Panc1 (cell line): ENCODE results near the gene MPP2. TPM values are rescaled to one million over a fixed set of nuclear protein-coding genes. Genes with fewer than 3 reads are reported as not detected.

Experiments used
- ATAC-seq: fragments of 200-7000 bp; cut with Tn5 transposase; 2 replicates; pipeline ENCODE4 v1.9.1; 2020; ENCODE audit warnings: mild to moderate bottlenecking, moderate library complexity
- BruUV-seq: library from RNA; stranded (reverse); fragments of 400-500 nt; replicated peaks from 2 replicates; lab custom pipeline; 2021; lab: Mats Ljungman, UMichigan
- CTCF ChIA-PET: fragments of 300-600 bp; sonication (Branson Sonifier 250); formaldehyde crosslinking; loops from one replicate; lab custom pipeline; 2022; ENCODE audit warnings: antibody characterized with exemption; lab: Charles Lee
- POLR2A ChIA-PET: fragments of 300-600 bp; sonication (Branson Sonifier 250); formaldehyde crosslinking; loops from one replicate; lab custom pipeline; 2022; ENCODE audit warnings: antibody characterized with exemption; lab: Charles Lee
- DNase-seq: peaks from one replicate; pipeline ENCODE4 v3.0.0-alpha.2; 2010; ENCODE audit warnings: low read depth, low spot score
- H3K27ac ChIP-seq: 2 replicates; pipeline ENCODE4 v1.5.1; 2011; ENCODE audit warnings: mild to moderate bottlenecking, low read length, inconsistent platforms
- H3K27me3 ChIP-seq: fragments of 200-500 bp; sonication (Bioruptor generic); 2 replicates; pipeline ENCODE4 v1.6.0; 2014; ENCODE audit warnings: low read length, inconsistent platforms; ENCODE audit not compliant: control insufficient read depth, insufficient read depth
- H3K36me3 ChIP-seq: fragments of 200-500 bp; sonication (Bioruptor generic); 2 replicates; pipeline ENCODE4 v1.5.1; 2014; ENCODE audit warnings: inconsistent platforms, mild to moderate bottlenecking, low read length, moderate library complexity; ENCODE audit not compliant: control insufficient read depth, insufficient read depth
- H3K4me1 ChIP-seq: 2 replicates; pipeline ENCODE4 v1.5.1; 2011; ENCODE audit warnings: inconsistent platforms, mild to moderate bottlenecking, low read length, moderate library complexity; ENCODE audit not compliant: control insufficient read depth, insufficient read depth
- H3K4me3 ChIP-seq, 2 experiments: 2 replicates each; pipeline ENCODE4 v1.5.1; 2011 to 2012; ENCODE audit warnings: low read depth in 2 of 2, low read length in 2 of 2, mild to moderate bottlenecking in 2 of 2, inconsistent platforms in 1 of 2, moderate library complexity in 1 of 2
- H3K9me3 ChIP-seq: fragments of 200-500 bp; sonication (Bioruptor generic); 2 replicates; pipeline ENCODE4 v1.5.1; 2014; ENCODE audit warnings: low read depth, mild to moderate bottlenecking, inconsistent platforms, low read length, moderate library complexity; ENCODE audit not compliant: control insufficient read depth, insufficient read depth
- POLR2AphosphoS5 ChIP-seq: IDR thresholded peaks from 2 replicates; pipeline ENCODE4 v1.6.1; 2012; ENCODE audit warnings: mild to moderate bottlenecking, low read depth, low read length, moderate library complexity
- SIN3A ChIP-seq: IDR thresholded peaks from 2 replicates; pipeline ENCODE4 v1.6.1; 2012; ENCODE audit warnings: low read depth, mild to moderate bottlenecking, low read length, moderate library complexity, borderline replicate concordance; ENCODE audit not compliant: insufficient read depth
- TCF7L2 ChIP-seq: IDR thresholded peaks from 2 replicates; pipeline ENCODE4 v1.6.1; 2011; ENCODE audit warnings: mild to moderate bottlenecking, low read depth, low read length, inconsistent platforms
- in situ Hi-C: cut with HindIII; loops from 2 replicates; pipeline ENCODE4 v1.10.0; 2016; ENCODE audit warnings: low sequenced_read_pairs, low pct_unique_long_range_greater_than_20kb
- intact Hi-C: fragments of 100-400 bp; cut with micrococcal nuclease; formaldehyde crosslinking; loops from one replicate; pipeline ENCODE4 v1.10.0; 2022; ENCODE audit not compliant: unreplicated experiment
- total RNA-seq: library from RNA; stranded (reverse); gene quantifications from one replicate; pipeline ENCODE4 v1.2.1, GENCODE V29; 2021; ENCODE audit not compliant: unreplicated experiment
- TF ChIP-seq, protein P1 (sequence below), 2 experiments: IDR thresholded peaks; 2 replicates each; pipeline ENCODE4 v1.6.1; 2011 to 2012; ENCODE audit warnings: low read depth in 2 of 2, control low read depth in 1 of 2, low read length in 1 of 2, mild to moderate bottlenecking in 1 of 2, moderate library complexity in 1 of 2; ENCODE audit not compliant: insufficient read depth in 1 of 2
- TF ChIP-seq, protein P2 (sequence below): fragments of 450-650 bp; IDR thresholded peaks from 2 replicates; pipeline ENCODE4 v1.5.1; 2017; ENCODE audit warnings: mild to moderate bottlenecking

MPP2 gene
- total RNA-seq, 1 experiment from 2014 or later, result 3.5 TPM

DNA sequence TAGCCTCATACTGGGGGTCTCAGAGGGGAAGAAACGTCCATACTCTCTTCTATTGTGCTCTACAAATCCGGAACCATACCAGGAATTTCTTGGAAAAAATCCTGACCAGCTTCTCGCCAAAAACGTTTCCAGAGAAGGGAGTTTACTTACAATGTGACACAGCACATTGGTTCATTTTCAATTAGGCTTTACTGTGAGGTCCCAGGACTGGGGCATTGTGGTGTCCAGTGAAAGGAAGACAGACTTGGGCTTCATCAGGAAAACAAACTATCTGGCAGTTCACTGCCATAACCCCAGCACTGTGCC, 14.7 kb downstream of the MPP2 start:
- BruUV-seq, result no TSS peak
- POLR2A ChIA-PET, result no interaction called here
- no peak for DNase-seq
- Histone ChIP-seq H3K27me3 (no peaks in the 10 kb centered on the region), H3K4me1 (no peaks in the 10 kb centered on the region), H3K27ac (no peak overlapping the region), H3K36me3 (no peaks in the 10 kb centered on the region), H3K4me3 (no peak overlapping the region), H3K9me3 (no peaks in the 10 kb centered on the region)
- intact Hi-C loops (no loop called here), in situ Hi-C loops (no loop called here)
- CTCF ChIA-PET, result interaction anchor here (0.7 kb wide), 1 partner anchor 47 kb away, joined by 3 read pairs; no protein-coding TSS in a partner anchor
- TF ChIP-seq TCF7L2, result no peak
- TF ChIP-seq, protein P1, sequence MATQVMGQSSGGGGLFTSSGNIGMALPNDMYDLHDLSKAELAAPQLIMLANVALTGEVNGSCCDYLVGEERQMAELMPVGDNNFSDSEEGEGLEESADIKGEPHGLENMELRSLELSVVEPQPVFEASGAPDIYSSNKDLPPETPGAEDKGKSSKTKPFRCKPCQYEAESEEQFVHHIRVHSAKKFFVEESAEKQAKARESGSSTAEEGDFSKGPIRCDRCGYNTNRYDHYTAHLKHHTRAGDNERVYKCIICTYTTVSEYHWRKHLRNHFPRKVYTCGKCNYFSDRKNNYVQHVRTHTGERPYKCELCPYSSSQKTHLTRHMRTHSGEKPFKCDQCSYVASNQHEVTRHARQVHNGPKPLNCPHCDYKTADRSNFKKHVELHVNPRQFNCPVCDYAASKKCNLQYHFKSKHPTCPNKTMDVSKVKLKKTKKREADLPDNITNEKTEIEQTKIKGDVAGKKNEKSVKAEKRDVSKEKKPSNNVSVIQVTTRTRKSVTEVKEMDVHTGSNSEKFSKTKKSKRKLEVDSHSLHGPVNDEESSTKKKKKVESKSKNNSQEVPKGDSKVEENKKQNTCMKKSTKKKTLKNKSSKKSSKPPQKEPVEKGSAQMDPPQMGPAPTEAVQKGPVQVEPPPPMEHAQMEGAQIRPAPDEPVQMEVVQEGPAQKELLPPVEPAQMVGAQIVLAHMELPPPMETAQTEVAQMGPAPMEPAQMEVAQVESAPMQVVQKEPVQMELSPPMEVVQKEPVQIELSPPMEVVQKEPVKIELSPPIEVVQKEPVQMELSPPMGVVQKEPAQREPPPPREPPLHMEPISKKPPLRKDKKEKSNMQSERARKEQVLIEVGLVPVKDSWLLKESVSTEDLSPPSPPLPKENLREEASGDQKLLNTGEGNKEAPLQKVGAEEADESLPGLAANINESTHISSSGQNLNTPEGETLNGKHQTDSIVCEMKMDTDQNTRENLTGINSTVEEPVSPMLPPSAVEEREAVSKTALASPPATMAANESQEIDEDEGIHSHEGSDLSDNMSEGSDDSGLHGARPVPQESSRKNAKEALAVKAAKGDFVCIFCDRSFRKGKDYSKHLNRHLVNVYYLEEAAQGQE (IDR thresholded peaks at IDR 0.05; ENCODE audit: insufficient read depth in 1 of 2, low read depth in 2 of 2, low read length in 1 of 2), result no peak
- no peak for TF ChIP-seq POLR2AphosphoS5
- TF ChIP-seq, protein P2, sequence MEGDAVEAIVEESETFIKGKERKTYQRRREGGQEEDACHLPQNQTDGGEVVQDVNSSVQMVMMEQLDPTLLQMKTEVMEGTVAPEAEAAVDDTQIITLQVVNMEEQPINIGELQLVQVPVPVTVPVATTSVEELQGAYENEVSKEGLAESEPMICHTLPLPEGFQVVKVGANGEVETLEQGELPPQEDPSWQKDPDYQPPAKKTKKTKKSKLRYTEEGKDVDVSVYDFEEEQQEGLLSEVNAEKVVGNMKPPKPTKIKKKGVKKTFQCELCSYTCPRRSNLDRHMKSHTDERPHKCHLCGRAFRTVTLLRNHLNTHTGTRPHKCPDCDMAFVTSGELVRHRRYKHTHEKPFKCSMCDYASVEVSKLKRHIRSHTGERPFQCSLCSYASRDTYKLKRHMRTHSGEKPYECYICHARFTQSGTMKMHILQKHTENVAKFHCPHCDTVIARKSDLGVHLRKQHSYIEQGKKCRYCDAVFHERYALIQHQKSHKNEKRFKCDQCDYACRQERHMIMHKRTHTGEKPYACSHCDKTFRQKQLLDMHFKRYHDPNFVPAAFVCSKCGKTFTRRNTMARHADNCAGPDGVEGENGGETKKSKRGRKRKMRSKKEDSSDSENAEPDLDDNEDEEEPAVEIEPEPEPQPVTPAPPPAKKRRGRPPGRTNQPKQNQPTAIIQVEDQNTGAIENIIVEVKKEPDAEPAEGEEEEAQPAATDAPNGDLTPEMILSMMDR, result no peak
- TF ChIP-seq SIN3A, result no peak
- no peak for ATAC-seq

DNA sequence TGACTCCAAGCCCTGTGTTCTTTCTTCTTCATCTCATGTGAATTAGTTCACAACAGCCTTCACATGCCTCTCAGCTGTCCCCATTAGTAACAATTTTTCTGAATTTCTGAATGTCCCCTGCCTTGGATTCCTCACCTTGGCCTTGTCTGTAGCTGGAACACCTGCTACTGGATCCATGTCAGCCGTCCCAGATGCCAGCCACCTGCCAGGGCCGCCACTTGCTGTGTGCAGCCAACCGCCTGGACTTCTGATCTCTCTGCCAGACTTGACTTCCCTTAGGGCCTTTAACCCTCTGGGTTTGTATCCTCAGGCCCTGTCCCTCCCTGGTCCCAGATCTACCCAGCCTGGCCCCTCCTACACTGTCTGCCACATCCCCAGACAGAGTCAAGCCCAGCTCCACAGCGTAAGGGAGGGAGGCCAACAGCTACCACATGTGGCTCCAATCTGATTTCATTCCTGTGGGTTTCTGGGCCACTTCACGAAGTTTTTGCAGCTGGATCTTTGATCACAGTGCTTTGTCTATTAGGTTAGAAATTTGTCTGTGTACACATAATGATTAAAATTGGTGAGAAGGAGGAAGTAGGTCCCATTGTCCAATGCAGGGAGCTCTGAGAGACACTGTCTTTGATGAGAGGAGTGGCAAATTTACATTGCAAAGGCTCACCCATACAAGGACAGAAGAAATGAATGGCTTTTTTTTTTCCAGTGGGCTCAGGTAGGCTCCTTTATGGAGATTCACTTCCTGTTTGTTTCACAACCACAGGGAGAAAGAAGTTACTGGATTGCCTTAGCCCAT, 15.3 kb downstream of the MPP2 start:
- no peak for ATAC-seq

More for the DNA sequence above, 15.3 kb downstream of the MPP2 start:
- Histone ChIP-seq H3K27ac (no peak overlapping the region), H3K4me3 (no peak overlapping the region), H3K27me3 (no peaks in the 10 kb centered on the region), H3K36me3 (no peaks in the 10 kb centered on the region), H3K9me3 (no peaks in the 10 kb centered on the region), H3K4me1 (no peaks in the 10 kb centered on the region)
- TF ChIP-seq SIN3A (no peak), TCF7L2 (no peak)
- TF ChIP-seq, protein P2, result no peak
- POLR2A ChIA-PET, result no interaction called here
- no TSS peak for BruUV-seq
- intact Hi-C loops, result no loop called here
- CTCF ChIA-PET, result interaction anchor here (0.7 kb wide), 1 partner anchor 46 kb away, joined by 3 read pairs; no protein-coding TSS in a partner anchor
- DNase-seq, result no peak
- in situ Hi-C loops, result no loop called here
